Measurements from ENCODE around the gene CDC27. TPM values are rescaled to one million over a fixed set of nuclear protein-coding genes. Genes with fewer than 3 reads are reported as not detected.

The CDC27 gene
- total RNA-seq, 1 experiment from 2014 or later: 83.3 TPM

DNA sequence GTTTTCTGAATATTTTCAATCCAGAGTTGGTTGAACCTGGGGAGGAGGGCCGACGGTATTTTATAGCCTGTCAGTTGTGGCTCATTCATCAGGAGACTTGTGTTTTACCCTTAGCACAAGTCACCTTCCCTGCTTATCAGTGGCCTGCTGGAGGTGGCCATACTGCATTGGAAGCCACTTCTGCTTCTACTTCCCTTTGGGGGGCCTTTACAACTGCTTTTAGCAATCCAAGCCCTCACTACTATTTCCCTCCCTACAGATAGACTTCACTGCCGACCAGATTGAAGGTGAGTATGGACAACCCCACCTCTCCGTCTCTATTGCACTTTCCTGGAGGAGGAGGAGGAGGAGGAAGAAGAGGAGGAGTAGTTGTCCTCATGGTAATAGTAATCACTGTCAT, 24.4 kb upstream of the CDC27 start:
- Mint-ChIP-seq H3K4me1 (no peaks in the 10 kb centered on the region), H3K4me3 (no peak overlapping the region), H3K27me3 (ENCODE audit: low read depth) (peaks cover 5% of the 10 kb centered on the region; the same call in 1 of the 2 replicates), H3K27ac (no peak overlapping the region), H3K36me3 (no peaks in the 10 kb centered on the region), H3K9me3 (no peaks in the 10 kb centered on the region)
- ChIA-PET POLR2A (no interaction called here), CTCF (no interaction called here)
- TF ChIP-seq, protein P1, sequence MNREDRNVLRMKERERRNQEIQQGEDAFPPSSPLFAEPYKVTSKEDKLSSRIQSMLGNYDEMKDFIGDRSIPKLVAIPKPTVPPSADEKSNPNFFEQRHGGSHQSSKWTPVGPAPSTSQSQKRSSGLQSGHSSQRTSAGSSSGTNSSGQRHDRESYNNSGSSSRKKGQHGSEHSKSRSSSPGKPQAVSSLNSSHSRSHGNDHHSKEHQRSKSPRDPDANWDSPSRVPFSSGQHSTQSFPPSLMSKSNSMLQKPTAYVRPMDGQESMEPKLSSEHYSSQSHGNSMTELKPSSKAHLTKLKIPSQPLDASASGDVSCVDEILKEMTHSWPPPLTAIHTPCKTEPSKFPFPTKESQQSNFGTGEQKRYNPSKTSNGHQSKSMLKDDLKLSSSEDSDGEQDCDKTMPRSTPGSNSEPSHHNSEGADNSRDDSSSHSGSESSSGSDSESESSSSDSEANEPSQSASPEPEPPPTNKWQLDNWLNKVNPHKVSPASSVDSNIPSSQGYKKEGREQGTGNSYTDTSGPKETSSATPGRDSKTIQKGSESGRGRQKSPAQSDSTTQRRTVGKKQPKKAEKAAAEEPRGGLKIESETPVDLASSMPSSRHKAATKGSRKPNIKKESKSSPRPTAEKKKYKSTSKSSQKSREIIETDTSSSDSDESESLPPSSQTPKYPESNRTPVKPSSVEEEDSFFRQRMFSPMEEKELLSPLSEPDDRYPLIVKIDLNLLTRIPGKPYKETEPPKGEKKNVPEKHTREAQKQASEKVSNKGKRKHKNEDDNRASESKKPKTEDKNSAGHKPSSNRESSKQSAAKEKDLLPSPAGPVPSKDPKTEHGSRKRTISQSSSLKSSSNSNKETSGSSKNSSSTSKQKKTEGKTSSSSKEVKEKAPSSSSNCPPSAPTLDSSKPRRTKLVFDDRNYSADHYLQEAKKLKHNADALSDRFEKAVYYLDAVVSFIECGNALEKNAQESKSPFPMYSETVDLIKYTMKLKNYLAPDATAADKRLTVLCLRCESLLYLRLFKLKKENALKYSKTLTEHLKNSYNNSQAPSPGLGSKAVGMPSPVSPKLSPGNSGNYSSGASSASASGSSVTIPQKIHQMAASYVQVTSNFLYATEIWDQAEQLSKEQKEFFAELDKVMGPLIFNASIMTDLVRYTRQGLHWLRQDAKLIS (CRISPR knock-in tag; IDR thresholded peaks at IDR 0.05; ENCODE audit: borderline replicate concordance): no peak
- TF ChIP-seq, protein P2, sequence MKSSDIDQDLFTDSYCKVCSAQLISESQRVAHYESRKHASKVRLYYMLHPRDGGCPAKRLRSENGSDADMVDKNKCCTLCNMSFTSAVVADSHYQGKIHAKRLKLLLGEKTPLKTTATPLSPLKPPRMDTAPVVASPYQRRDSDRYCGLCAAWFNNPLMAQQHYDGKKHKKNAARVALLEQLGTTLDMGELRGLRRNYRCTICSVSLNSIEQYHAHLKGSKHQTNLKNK (CRISPR knock-in tag; IDR thresholded peaks at IDR 0.05): no peak
- no peak for DNase-seq (ENCODE audit: low spot score)
- no peak for ATAC-seq

DNA sequence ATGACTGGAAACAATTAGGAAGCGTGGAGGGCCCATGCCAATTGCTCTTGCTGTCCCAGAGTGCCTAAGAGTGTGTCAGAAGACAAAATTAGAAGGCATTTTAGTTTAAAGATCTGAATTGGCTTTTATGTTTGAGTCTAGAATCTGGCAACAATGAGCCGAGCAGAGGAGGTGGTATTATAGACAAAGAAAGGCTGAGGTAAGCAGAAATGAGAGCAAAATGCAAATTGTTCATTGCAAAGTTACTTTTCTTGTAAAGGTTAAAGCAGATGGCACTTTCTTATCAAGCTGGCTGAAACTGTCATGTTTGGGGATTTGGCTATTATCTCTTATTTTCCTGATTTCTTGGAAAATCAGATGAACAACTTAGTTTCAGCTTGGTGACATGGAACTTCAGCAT, 23.4 kb upstream of the CDC27 start:
- no peak overlapping the region for H3K27ac Mint-ChIP-seq
- ChIA-PET CTCF (no interaction called here), POLR2A (no interaction called here)
- H3K36me3 Mint-ChIP-seq: no peaks in the 10 kb centered on the region
- no peaks in the 10 kb centered on the region for H3K9me3 Mint-ChIP-seq
- ATAC-seq: no peak
- DNase-seq (ENCODE audit: low spot score): no peak
- H3K4me3 Mint-ChIP-seq: no peak overlapping the region
- H3K4me1 Mint-ChIP-seq: no peaks in the 10 kb centered on the region
- H3K27me3 Mint-ChIP-seq (ENCODE audit: low read depth): peaks cover 3% of the 10 kb centered on the region; the same call in 1 of the 2 replicates
- TF ChIP-seq HMGA2 (CRISPR knock-in tag; IDR thresholded peaks at IDR 0.05) (no peak), ELF4 (CRISPR knock-in tag; IDR thresholded peaks at IDR 0.05; ENCODE audit: low read depth) (no peak), EMX1 (CRISPR knock-in tag; IDR thresholded peaks at IDR 0.05) (no peak)
- TF ChIP-seq, protein P3, sequence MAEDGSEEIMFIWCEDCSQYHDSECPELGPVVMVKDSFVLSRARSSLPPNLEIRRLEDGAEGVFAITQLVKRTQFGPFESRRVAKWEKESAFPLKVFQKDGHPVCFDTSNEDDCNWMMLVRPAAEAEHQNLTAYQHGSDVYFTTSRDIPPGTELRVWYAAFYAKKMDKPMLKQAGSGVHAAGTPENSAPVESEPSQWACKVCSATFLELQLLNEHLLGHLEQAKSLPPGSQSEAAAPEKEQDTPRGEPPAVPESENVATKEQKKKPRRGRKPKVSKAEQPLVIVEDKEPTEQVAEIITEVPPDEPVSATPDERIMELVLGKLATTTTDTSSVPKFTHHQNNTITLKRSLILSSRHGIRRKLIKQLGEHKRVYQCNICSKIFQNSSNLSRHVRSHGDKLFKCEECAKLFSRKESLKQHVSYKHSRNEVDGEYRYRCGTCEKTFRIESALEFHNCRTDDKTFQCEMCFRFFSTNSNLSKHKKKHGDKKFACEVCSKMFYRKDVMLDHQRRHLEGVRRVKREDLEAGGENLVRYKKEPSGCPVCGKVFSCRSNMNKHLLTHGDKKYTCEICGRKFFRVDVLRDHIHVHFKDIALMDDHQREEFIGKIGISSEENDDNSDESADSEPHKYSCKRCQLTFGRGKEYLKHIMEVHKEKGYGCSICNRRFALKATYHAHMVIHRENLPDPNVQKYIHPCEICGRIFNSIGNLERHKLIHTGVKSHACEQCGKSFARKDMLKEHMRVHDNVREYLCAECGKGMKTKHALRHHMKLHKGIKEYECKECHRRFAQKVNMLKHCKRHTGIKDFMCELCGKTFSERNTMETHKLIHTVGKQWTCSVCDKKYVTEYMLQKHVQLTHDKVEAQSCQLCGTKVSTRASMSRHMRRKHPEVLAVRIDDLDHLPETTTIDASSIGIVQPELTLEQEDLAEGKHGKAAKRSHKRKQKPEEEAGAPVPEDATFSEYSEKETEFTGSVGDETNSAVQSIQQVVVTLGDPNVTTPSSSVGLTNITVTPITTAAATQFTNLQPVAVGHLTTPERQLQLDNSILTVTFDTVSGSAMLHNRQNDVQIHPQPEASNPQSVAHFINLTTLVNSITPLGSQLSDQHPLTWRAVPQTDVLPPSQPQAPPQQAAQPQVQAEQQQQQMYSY (CRISPR knock-in tag; IDR thresholded peaks at IDR 0.05): no peak
- TF ChIP-seq, protein P4, sequence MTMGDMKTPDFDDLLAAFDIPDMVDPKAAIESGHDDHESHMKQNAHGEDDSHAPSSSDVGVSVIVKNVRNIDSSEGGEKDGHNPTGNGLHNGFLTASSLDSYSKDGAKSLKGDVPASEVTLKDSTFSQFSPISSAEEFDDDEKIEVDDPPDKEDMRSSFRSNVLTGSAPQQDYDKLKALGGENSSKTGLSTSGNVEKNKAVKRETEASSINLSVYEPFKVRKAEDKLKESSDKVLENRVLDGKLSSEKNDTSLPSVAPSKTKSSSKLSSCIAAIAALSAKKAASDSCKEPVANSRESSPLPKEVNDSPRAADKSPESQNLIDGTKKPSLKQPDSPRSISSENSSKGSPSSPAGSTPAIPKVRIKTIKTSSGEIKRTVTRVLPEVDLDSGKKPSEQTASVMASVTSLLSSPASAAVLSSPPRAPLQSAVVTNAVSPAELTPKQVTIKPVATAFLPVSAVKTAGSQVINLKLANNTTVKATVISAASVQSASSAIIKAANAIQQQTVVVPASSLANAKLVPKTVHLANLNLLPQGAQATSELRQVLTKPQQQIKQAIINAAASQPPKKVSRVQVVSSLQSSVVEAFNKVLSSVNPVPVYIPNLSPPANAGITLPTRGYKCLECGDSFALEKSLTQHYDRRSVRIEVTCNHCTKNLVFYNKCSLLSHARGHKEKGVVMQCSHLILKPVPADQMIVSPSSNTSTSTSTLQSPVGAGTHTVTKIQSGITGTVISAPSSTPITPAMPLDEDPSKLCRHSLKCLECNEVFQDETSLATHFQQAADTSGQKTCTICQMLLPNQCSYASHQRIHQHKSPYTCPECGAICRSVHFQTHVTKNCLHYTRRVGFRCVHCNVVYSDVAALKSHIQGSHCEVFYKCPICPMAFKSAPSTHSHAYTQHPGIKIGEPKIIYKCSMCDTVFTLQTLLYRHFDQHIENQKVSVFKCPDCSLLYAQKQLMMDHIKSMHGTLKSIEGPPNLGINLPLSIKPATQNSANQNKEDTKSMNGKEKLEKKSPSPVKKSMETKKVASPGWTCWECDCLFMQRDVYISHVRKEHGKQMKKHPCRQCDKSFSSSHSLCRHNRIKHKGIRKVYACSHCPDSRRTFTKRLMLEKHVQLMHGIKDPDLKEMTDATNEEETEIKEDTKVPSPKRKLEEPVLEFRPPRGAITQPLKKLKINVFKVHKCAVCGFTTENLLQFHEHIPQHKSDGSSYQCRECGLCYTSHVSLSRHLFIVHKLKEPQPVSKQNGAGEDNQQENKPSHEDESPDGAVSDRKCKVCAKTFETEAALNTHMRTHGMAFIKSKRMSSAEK (CRISPR knock-in tag; IDR thresholded peaks at IDR 0.05; ENCODE audit: borderline replicate concordance): no peak

DNA sequence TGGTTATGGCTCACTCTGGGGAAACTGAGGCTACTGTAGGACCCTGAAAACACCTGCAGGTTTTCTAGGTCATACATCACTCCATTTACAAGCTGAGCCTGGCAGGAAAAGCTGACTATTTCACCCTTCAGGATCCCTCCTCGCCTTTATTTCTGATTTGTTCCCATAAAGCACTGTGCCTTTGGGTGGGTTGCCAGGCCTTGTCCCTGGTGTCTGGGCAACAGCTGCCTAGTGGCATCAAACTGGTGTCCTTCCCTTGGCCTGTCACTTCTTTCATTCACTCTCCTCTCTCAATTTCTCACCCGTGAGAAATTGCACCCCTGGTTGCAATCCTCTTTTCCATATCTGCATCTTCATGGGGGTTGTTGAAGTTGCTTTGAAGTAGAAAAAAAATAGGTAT, 21.7 kb upstream of the CDC27 start:
- TF ChIP-seq, protein P5, sequence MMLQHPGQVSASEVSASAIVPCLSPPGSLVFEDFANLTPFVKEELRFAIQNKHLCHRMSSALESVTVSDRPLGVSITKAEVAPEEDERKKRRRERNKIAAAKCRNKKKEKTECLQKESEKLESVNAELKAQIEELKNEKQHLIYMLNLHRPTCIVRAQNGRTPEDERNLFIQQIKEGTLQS (CRISPR knock-in tag; conservative IDR thresholded peaks at IDR 0.05): no peak
- no peak for TF ChIP-seq ZNF671 (CRISPR knock-in tag; IDR thresholded peaks at IDR 0.05)
- TF ChIP-seq ZNF219 (CRISPR knock-in tag; IDR thresholded peaks at IDR 0.05; ENCODE audit: borderline replicate concordance): no peak
- no peak for TF ChIP-seq SOX15 (CRISPR knock-in tag; IDR thresholded peaks at IDR 0.05)
- TF ChIP-seq, protein P6, sequence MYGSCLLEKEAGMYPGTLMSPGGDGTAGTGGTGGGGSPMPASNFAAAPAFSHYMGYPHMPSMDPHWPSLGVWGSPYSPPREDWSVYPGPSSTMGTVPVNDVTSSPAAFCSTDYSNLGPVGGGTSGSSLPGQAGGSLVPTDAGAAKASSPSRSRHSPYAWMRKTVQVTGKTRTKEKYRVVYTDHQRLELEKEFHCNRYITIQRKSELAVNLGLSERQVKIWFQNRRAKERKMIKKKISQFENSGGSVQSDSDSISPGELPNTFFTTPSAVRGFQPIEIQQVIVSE (CRISPR knock-in tag; IDR thresholded peaks at IDR 0.05; ENCODE audit: borderline replicate concordance): no peak
- no peak for TF ChIP-seq MYBL2 (CRISPR knock-in tag; IDR thresholded peaks at IDR 0.05)
- TF ChIP-seq, protein P7, sequence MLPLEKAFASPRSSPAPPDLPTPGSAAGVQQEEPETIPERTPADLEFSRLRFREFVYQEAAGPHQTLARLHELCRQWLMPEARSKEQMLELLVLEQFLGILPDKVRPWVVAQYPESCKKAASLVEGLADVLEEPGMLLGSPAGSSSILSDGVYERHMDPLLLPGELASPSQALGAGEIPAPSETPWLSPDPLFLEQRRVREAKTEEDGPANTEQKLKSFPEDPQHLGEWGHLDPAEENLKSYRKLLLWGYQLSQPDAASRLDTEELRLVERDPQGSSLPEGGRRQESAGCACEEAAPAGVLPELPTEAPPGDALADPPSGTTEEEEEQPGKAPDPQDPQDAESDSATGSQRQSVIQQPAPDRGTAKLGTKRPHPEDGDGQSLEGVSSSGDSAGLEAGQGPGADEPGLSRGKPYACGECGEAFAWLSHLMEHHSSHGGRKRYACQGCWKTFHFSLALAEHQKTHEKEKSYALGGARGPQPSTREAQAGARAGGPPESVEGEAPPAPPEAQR (CRISPR knock-in tag; IDR thresholded peaks at IDR 0.05): no peak
- no peak for TF ChIP-seq PRRX2 (CRISPR knock-in tag; IDR thresholded peaks at IDR 0.05)
- TF ChIP-seq ETV6 (CRISPR knock-in tag; IDR thresholded peaks at IDR 0.05): no peak
- ChIA-PET POLR2A (no interaction called here), CTCF (no interaction called here)
- Mint-ChIP-seq H3K27ac (no peak overlapping the region), H3K4me3 (no peak overlapping the region), H3K4me1 (peaks cover 3% of the 10 kb centered on the region), H3K9me3 (no peaks in the 10 kb centered on the region), H3K27me3 (ENCODE audit: low read depth) (peaks cover 4% of the 10 kb centered on the region; the same call in 1 of the 2 replicates), H3K36me3 (no peaks in the 10 kb centered on the region)
- DNase-seq (ENCODE audit: low spot score) (no peak), ATAC-seq (no peak)

Data from WTC11 (cell line).